Caco-2 (cell line): ENCODE measurements around the gene SEMA6B. TPM values are rescaled to one million over a fixed set of nuclear protein-coding genes. Genes with fewer than 3 reads are reported as not detected.

Experiments used
- BruUV-seq: library from RNA; stranded (reverse); fragments of 400-500 nt; replicated peaks from 2 replicates; lab custom pipeline; 2021; lab: Mats Ljungman, UMichigan
- CTCF ChIA-PET: fragments of 300-600 bp; sonication (Branson Sonifier 250); formaldehyde crosslinking; loops from one replicate; lab custom pipeline; 2022; ENCODE audit warnings: antibody characterized with exemption; lab: Charles Lee
- POLR2A ChIA-PET: fragments of 300-600 bp; sonication (Branson Sonifier 250); formaldehyde crosslinking; loops from one replicate; lab custom pipeline; 2022; ENCODE audit warnings: antibody characterized with exemption; lab: Charles Lee
- DNase-seq, 2 experiments: peaks; one replicate each; pipeline versions ENCODE4 v3.0.0 to v3.0.0-alpha.2; 2020 to 2022
- H3K27me3 ChIP-seq: replicated peaks from 2 replicates; pipeline ENCODE4 v1.6.0; 2011; ENCODE audit warnings: low read length; ENCODE audit not compliant: control insufficient read depth, insufficient read depth
- H3K36me3 ChIP-seq: 2 replicates; pipeline ENCODE4 v1.5.1; 2011; ENCODE audit warnings: low read length; ENCODE audit not compliant: control insufficient read depth, insufficient read depth
- H3K4me1 ChIP-seq: fragments of 250-450 bp; sonication (Bioruptor Pico); 2 replicates; pipeline ENCODE4 v1.5.1; 2020; ENCODE audit warnings: mild to moderate bottlenecking
- H3K4me3 ChIP-seq: 2 replicates; pipeline ENCODE4 v1.5.1; 2011; ENCODE audit warnings: low read depth, mild to moderate bottlenecking, control low read depth, low read length
- H3K9me3 ChIP-seq: fragments of 250-450 bp; sonication (Bioruptor Pico); 2 replicates; pipeline ENCODE4 v1.5.1; 2020; ENCODE audit warnings: mild to moderate bottlenecking, moderate library complexity
- H3K27ac Mint-ChIP-seq: one replicate; pipeline ENCODE4 v1.8.0; 2022; ENCODE audit warnings: mixed read lengths; ENCODE audit not compliant: unreplicated experiment
- H3K27me3 Mint-ChIP-seq: one replicate; pipeline ENCODE4 v1.8.0; 2022; ENCODE audit warnings: mixed read lengths; ENCODE audit not compliant: insufficient read depth, unreplicated experiment
- H3K36me3 Mint-ChIP-seq: one replicate; pipeline ENCODE4 v1.8.0; 2022; ENCODE audit warnings: mild to moderate bottlenecking, mixed read lengths; ENCODE audit not compliant: insufficient read depth, unreplicated experiment
- H3K4me1 Mint-ChIP-seq: one replicate; pipeline ENCODE4 v1.8.0; 2022; ENCODE audit warnings: low read depth, mixed read lengths; ENCODE audit not compliant: unreplicated experiment
- H3K4me3 Mint-ChIP-seq: one replicate; pipeline ENCODE4 v1.8.0; 2022; ENCODE audit warnings: mild to moderate bottlenecking, moderate library complexity, mixed read lengths; ENCODE audit not compliant: unreplicated experiment
- H3K9me3 Mint-ChIP-seq: one replicate; pipeline ENCODE4 v1.8.0; 2022; ENCODE audit warnings: mixed read lengths; ENCODE audit not compliant: unreplicated experiment
- CTCF ChIP-seq, 2 experiments: fragments of 200-600 bp in 1 of 2; IDR thresholded peaks; 1 replicate in 1 of 2; 2 replicates in 1 of 2; pipeline versions ENCODE4 v1.5.1 to v1.8.0; 2011 to 2022; ENCODE audit warnings: antibody characterized with exemption in 1 of 2, control low read depth in 1 of 2, inconsistent platforms in 1 of 2, low read depth in 1 of 2, low read length in 1 of 2, mild to moderate bottlenecking in 1 of 2, moderate library complexity in 1 of 2; ENCODE audit not compliant: insufficient read depth in 1 of 2, severe bottlenecking in 1 of 2, unreplicated experiment in 1 of 2
- intact Hi-C: fragments of 100-400 bp; cut with micrococcal nuclease; formaldehyde crosslinking; loops from one replicate; pipeline ENCODE4 v1.10.0; 2022; ENCODE audit not compliant: unreplicated experiment
- total RNA-seq: library from RNA; stranded (reverse); gene quantifications from 2 replicates; pipeline ENCODE4 v1.2.3, GENCODE V29; 2022

Gene SEMA6B
- total RNA-seq, 1 experiment from 2014 or later, result 0.39 TPM

- DNase-seq, result no peak
- no peak for TF ChIP-seq CTCF (IDR thresholded peaks at IDR 0.05; ENCODE audit: insufficient read depth in 1 of 2, low read depth in 1 of 2, low read length in 1 of 2, severe bottlenecking in 1 of 2, unreplicated experiment in 1 of 2)
- POLR2A ChIA-PET, result interaction anchor here (0.6 kb wide), 1 partner anchor 134 kb away, joined by 5 read pairs; no protein-coding TSS in a partner anchor
- Mint-ChIP-seq H3K9me3 (no peaks in the 10 kb centered on the region), H3K36me3 (no peaks in the 10 kb centered on the region), H3K27ac (no peak overlapping the region), H3K4me3 (no peak overlapping the region), H3K27me3 (no peaks in the 10 kb centered on the region), H3K4me1 (no peaks in the 10 kb centered on the region)
- no peaks in the 10 kb centered on the region for H3K36me3 ChIP-seq
- H3K9me3 ChIP-seq, result no peaks in the 10 kb centered on the region
- H3K4me3 ChIP-seq, result no peak overlapping the region
- no TSS peak for BruUV-seq
- H3K4me1 ChIP-seq, result no peaks in the 10 kb centered on the region
- CTCF ChIA-PET, result interaction anchor here (0.7 kb wide), 1 partner anchor 501 kb away, joined by 3 read pairs; no protein-coding TSS in a partner anchor
- H3K27me3 ChIP-seq, result no peaks in the 10 kb centered on the region
- intact Hi-C loops, result no loop called here
Observed at GRCh38 chr19:4604912-4605311, 45.4 kb upstream of the SEMA6B start.

DNA sequence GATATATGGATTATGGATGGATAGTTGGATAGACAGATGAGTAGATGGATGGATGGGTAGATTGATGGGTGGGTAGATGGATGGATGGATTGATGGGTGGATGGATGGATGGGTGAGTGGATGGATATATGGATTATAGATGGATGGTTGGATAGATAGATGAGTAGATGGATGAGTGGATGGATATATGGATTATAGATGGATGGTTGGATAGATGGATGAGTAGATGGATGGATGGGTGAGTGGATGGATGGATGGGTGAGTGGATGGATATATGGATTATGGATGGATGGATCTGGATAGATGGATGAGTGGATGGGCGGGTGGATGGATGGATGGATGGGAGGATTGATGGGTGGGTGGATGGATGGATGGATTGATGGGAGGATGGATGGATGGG lies 43.4 kb upstream of the SEMA6B start:
- Mint-ChIP-seq H3K4me1 (no peaks in the 10 kb centered on the region), H3K36me3 (no peaks in the 10 kb centered on the region), H3K27me3 (no peaks in the 10 kb centered on the region), H3K4me3 (no peak overlapping the region), H3K27ac (no peak overlapping the region), H3K9me3 (no peaks in the 10 kb centered on the region)
- H3K9me3 ChIP-seq, result no peaks in the 10 kb centered on the region
- no peak for DNase-seq
- no peaks in the 10 kb centered on the region for H3K4me1 ChIP-seq
- CTCF ChIA-PET, result no interaction called here
- TF ChIP-seq CTCF (IDR thresholded peaks at IDR 0.05; ENCODE audit: insufficient read depth in 1 of 2, low read depth in 1 of 2, low read length in 1 of 2, severe bottlenecking in 1 of 2, unreplicated experiment in 1 of 2), result no peak
- intact Hi-C loops, result no loop called here
- H3K27me3 ChIP-seq, result no peaks in the 10 kb centered on the region
- H3K36me3 ChIP-seq, result no peaks in the 10 kb centered on the region
- no peak overlapping the region for H3K4me3 ChIP-seq
- BruUV-seq, result no TSS peak
- POLR2A ChIA-PET, result no interaction called here

DNA sequence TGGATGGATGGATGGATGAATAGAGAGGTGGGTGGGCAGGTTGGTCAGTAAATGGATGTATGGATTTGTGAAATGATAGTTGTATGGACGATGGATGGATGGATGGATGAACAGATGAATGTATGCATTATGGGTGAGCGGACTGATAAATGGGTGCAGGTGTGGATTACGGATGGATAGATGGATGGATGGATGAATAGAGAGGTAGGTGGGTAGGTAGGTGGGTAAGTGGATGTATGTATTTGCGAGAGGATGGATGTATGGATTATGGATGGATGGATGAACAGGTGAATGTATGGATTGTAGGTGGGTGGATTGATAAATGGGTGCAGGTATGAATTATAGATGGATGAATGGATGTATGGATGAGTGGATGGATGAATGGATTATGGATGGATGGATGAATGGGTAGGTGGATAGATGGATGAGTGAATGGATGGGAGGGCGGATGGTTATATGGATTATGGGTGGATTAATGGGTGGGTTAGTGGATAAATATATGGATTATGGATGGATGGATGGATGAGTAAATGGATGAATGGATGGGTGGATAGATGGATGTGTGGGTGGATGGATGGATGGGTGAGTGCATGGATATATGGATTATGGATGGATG lies 42.8 kb upstream of the SEMA6B start:
- no peak for TF ChIP-seq CTCF (IDR thresholded peaks at IDR 0.05; ENCODE audit: insufficient read depth in 1 of 2, low read depth in 1 of 2, low read length in 1 of 2, severe bottlenecking in 1 of 2, unreplicated experiment in 1 of 2)
- Histone ChIP-seq H3K4me1 (no peaks in the 10 kb centered on the region), H3K4me3 (no peak overlapping the region), H3K9me3 (no peaks in the 10 kb centered on the region), H3K27me3 (no peaks in the 10 kb centered on the region), H3K36me3 (no peaks in the 10 kb centered on the region)
- Mint-ChIP-seq H3K27me3 (no peaks in the 10 kb centered on the region), H3K36me3 (no peaks in the 10 kb centered on the region), H3K9me3 (no peaks in the 10 kb centered on the region), H3K4me3 (no peak overlapping the region), H3K27ac (no peak overlapping the region), H3K4me1 (no peaks in the 10 kb centered on the region)
- DNase-seq, result no peak
- CTCF ChIA-PET, result no interaction called here
- POLR2A ChIA-PET, result no interaction called here
- BruUV-seq, result no TSS peak
- intact Hi-C loops, result no loop called here
